NT2/D1 (cell line): ENCODE results near the gene TMC3.

Source experiments
- DNase-seq: peaks from one replicate; pipeline ENCODE4 v3.0.0-alpha.2; 2011; ENCODE audit warnings: low read depth, low spot score
- H3K27me3 ChIP-seq: 2 replicates; pipeline ENCODE4 v1.6.0; 2011; ENCODE audit warnings: mild to moderate bottlenecking; ENCODE audit not compliant: insufficient read length, insufficient read depth
- H3K36me3 ChIP-seq: 2 replicates; pipeline ENCODE4 v1.6.1; 2011; ENCODE audit warnings: mild to moderate bottlenecking, low read length, mixed read lengths; ENCODE audit not compliant: insufficient read depth, insufficient read length
- H3K4me1 ChIP-seq: 2 replicates; pipeline ENCODE4 v1.5.1; 2011; ENCODE audit not compliant: insufficient read depth, insufficient read length
- H3K4me3 ChIP-seq: 2 replicates; pipeline ENCODE4 v1.5.1; 2011; ENCODE audit warnings: low read depth; ENCODE audit not compliant: insufficient read length
- H3K9ac ChIP-seq: 2 replicates; pipeline ENCODE4 v1.6.0; 2011; ENCODE audit warnings: low read depth; ENCODE audit not compliant: insufficient read length
- H3K9me3 ChIP-seq: 2 replicates; pipeline ENCODE4 v1.5.1; 2011; ENCODE audit warnings: mild to moderate bottlenecking, low read length; ENCODE audit not compliant: insufficient read depth
- SUZ12 ChIP-seq: IDR thresholded peaks from 2 replicates; pipeline ENCODE4 v1.6.1; 2011; ENCODE audit not compliant: insufficient read length, insufficient read depth; ENCODE audit errors: extremely low read depth
- YY1 ChIP-seq: IDR thresholded peaks from 2 replicates; pipeline ENCODE4 v1.6.1; 2011; ENCODE audit not compliant: insufficient read length, insufficient read depth
- ZNF274 ChIP-seq: IDR thresholded peaks from 2 replicates; pipeline ENCODE4 v1.6.1; 2011; ENCODE audit warnings: mild to moderate bottlenecking, low read depth, low read length

TMC3 gene

DNA sequence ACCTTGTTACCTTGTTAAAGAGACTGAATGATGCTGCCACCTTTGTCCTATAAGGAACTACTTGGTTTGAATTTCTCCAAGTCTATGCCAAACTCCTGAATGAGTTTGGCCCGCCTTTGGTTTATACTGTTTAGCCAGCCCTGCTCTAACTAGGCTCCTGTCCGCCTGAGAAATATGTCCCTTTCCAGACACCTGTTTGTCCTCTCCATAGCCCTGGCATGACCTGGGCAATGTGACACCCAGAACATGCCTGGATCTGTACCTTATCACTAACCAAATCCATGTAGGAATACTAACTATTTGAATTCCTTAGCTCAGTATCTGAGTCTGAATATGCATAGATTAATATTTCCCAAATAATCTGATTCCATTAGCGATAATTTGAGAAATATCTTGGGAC, 24.4 kb upstream of the TMC3 start:
- H3K27me3 ChIP-seq, result no peaks in the 10 kb centered on the region
- DNase-seq, result no peak
- no peaks in the 10 kb centered on the region for H3K36me3 ChIP-seq
- no peak for TF ChIP-seq YY1
- TF ChIP-seq ZNF274, result no peak
- TF ChIP-seq SUZ12, result no peak
- H3K9me3 ChIP-seq, result peaks cover 8% of the 10 kb centered on the region
- H3K4me3 ChIP-seq, result no peak overlapping the region
- H3K9ac ChIP-seq, result no peak overlapping the region
- no peaks in the 10 kb centered on the region for H3K4me1 ChIP-seq

DNA sequence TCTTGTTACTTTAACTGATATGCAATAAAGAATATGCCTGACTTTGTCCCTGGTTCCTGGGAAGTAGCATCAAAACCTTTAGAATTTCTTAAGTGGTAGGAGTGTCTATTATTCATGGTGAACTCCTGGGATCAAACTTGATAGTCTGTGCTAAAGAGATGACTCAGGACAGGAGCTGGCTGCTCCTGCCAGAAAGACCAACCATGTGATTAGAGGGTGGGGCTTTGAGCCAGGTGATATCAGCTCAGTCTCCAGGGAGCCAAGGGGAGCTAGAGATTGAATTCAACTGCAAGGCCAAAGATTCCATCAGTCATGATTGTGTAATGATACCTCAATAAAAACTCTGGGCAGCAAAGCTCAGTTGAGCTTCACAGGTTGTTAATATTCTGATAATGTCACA, 20.6 kb upstream of the TMC3 start:
- Histone ChIP-seq H3K9ac (no peak overlapping the region), H3K4me1 (no peaks in the 10 kb centered on the region), H3K27me3 (no peaks in the 10 kb centered on the region), H3K36me3 (no peaks in the 10 kb centered on the region), H3K9me3 (no peaks in the 10 kb centered on the region), H3K4me3 (no peak overlapping the region)
- no peak for TF ChIP-seq ZNF274
- no peak for TF ChIP-seq YY1
- no peak for TF ChIP-seq SUZ12
- DNase-seq, result no peak

DNA sequence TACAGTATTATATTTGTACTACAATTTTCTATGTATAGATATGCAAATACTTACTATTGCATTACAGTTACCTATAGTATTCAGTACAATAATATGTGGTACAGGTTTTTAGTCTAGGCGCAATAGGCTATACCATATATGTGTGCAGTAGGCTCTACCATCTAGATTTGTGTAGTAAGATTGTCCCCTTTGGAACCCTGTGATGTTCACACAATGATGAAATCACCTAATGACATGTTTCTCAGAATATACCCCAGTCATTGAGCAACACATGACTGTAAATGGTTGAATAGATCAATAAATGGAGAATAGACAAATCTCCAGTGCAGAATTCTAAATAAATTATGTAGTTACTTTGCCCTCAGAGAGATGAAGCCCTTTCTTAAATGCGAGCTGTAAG, 17.6 kb upstream of the TMC3 start:
- Histone ChIP-seq H3K4me1 (no peaks in the 10 kb centered on the region), H3K27me3 (no peaks in the 10 kb centered on the region), H3K36me3 (no peaks in the 10 kb centered on the region), H3K9me3 (no peaks in the 10 kb centered on the region), H3K9ac (no peak overlapping the region), H3K4me3 (no peak overlapping the region)
- no peak for DNase-seq
- TF ChIP-seq ZNF274 (no peak), SUZ12 (no peak), YY1 (no peak)

DNA sequence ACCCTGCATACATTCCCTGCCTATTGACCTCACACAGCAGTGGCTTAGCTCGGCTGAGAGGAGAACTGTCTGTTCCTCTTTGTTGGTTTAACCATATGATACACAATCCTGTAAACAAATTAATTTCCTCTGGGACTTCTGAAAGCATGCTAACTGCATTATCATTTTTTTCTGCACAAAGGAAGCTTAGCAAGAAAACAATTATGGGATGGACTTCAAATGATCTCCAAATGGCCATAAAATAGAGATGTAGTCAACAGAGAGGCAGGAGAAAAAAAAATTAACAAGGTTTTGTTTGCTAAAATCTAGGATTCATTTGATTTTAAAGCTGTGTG, 14.4 kb upstream of the TMC3 start:
- Histone ChIP-seq H3K4me1 (no peaks in the 10 kb centered on the region), H3K9ac (no peak overlapping the region), H3K36me3 (no peaks in the 10 kb centered on the region), H3K27me3 (no peaks in the 10 kb centered on the region), H3K9me3 (peaks cover 8% of the 10 kb centered on the region; the same call in 1 of the 2 replicates), H3K4me3 (no peak overlapping the region)
- DNase-seq, result no peak
- no peak for TF ChIP-seq YY1
- no peak for TF ChIP-seq ZNF274
- no peak for TF ChIP-seq SUZ12

DNA sequence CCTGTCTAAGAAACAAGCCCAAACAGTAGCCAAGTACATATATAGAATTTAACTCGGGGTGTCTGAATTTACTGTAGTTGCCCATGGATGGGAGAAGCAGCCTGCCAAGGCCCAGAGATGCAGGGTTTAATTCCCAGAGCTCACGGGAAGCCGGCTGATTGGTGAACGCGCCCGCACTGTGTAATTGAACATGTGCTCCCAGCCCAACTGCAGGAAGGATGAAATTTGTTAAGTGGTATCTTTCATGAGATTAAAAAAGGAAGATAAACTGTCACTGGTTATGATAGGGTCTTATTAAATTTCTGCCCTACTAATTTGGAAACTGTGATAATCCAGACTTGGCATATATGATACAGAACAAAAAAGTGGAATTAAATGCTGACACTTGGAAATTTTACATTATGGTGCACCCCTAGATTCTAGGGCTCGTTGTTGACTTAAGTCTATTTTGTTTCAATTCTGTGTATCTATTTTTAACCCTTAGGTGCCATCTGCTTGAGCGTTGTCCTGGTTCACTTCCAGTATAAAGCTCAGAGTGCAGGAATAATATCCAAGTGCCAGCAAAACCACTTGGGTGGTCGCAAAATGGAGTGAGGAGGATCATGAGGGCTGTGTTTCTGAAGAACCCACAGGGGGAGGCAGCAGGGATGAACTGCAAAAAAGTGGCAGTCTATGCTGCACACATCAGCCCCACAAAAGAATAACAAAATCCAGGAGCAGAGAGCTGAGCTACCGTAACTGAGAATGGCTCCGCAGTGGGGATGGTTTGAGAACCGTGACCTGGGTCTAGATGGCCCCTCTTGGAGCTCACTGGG, 13.8 kb upstream of the TMC3 start:
- Histone ChIP-seq H3K4me1 (no peaks in the 10 kb centered on the region), H3K27me3 (no peaks in the 10 kb centered on the region), H3K36me3 (no peaks in the 10 kb centered on the region), H3K9me3 (peaks cover 8% of the 10 kb centered on the region; the same call in 1 of the 2 replicates), H3K9ac (no peak overlapping the region), H3K4me3 (no peak overlapping the region)
- TF ChIP-seq SUZ12 (no peak), YY1 (no peak), ZNF274 (no peak)
- DNase-seq, result no peak

DNA sequence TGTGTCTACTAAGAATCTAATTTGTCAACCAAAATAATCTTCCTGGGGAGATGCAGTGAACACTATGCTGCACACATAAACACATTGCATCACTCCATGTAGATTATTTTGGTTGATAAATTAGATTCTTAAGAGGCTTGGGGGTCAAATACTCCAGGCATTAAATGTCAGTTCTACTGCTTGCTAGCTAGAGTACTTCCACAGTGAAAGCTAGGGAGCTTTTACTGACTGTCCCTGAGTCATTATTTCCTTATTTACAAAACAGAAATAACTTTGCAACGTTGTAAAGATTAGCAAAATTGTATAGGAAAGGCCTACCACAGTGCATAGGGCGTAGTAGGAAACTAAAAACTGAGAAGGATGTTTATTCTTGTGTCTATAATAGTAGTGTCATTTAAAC, 12.9 kb upstream of the TMC3 start:
- no peaks in the 10 kb centered on the region for H3K27me3 ChIP-seq
- peaks cover 8% of the 10 kb centered on the region; the same call in 1 of the 2 replicates for H3K9me3 ChIP-seq
- H3K4me1 ChIP-seq, result no peaks in the 10 kb centered on the region
- no peaks in the 10 kb centered on the region for H3K36me3 ChIP-seq
- no peak overlapping the region for H3K9ac ChIP-seq
- no peak for DNase-seq
- H3K4me3 ChIP-seq, result no peak overlapping the region
- no peak for TF ChIP-seq YY1
- no peak for TF ChIP-seq SUZ12
- TF ChIP-seq ZNF274, result no peak

DNA sequence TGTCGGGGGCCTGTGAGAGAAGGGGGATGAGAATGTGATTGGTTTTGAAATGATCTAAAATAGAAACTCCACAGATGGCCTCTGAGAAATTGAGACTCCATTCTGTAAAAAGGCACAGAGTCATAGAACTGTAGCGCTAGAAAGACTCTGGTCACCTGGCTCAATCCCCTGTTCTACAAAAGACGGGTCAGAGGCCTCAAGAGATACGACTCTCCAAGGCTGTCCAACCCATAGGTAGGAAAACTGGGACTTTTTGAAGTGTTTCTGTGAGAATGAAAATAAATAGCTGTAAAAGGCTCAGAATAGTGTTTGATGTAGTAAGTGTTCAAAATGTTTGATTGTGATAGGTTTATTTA, 11.7 kb upstream of the TMC3 start:
- DNase-seq, result no peak
- Histone ChIP-seq H3K4me3 (no peak overlapping the region), H3K9ac (no peak overlapping the region), H3K9me3 (peaks cover 8% of the 10 kb centered on the region; the same call in 1 of the 2 replicates), H3K27me3 (no peaks in the 10 kb centered on the region), H3K36me3 (no peaks in the 10 kb centered on the region), H3K4me1 (no peaks in the 10 kb centered on the region)
- TF ChIP-seq YY1, result no peak
- TF ChIP-seq SUZ12, result no peak
- no peak for TF ChIP-seq ZNF274
